ENCODE measurements around the gene NEUROG1. TPM values are rescaled to one million over a fixed set of nuclear protein-coding genes. Genes with fewer than 3 reads are reported as not detected.
"Not testable (repeated sequence)": the region's sequence is repeated elsewhere in the genome, so short reads cannot be mapped to it uniquely, and the experiment has no call there.

NEUROG1 gene
- total RNA-seq, 2 experiments from 2014 or later = not detected

- H3K4me1 Mint-ChIP-seq = peaks cover 13% of the 10 kb centered on the region
- H3K27ac Mint-ChIP-seq = no peak overlapping the region
- no peaks in the 10 kb centered on the region for H3K9me3 Mint-ChIP-seq
- peaks cover 4% of the 10 kb centered on the region for H3K36me3 Mint-ChIP-seq (ENCODE audit: low read depth)
- POLR2A ChIA-PET = no interaction called here
- peak overlapping the region; percentile 57 for H3K4me3 Mint-ChIP-seq
- CTCF ChIA-PET = interaction anchor here (0.8 to 3.4 kb wide), 8 partner anchors 8 to 85 kb away, joined by 3 to 17 read pairs (median 4); no protein-coding TSS in a partner anchor
- no peak for DNase-seq
- peaks cover 88% of the 10 kb centered on the region for H3K27me3 Mint-ChIP-seq
Measured at GRCh38 chr5:135543001-135543484, 7.3 kb upstream of the NEUROG1 start.

DNA sequence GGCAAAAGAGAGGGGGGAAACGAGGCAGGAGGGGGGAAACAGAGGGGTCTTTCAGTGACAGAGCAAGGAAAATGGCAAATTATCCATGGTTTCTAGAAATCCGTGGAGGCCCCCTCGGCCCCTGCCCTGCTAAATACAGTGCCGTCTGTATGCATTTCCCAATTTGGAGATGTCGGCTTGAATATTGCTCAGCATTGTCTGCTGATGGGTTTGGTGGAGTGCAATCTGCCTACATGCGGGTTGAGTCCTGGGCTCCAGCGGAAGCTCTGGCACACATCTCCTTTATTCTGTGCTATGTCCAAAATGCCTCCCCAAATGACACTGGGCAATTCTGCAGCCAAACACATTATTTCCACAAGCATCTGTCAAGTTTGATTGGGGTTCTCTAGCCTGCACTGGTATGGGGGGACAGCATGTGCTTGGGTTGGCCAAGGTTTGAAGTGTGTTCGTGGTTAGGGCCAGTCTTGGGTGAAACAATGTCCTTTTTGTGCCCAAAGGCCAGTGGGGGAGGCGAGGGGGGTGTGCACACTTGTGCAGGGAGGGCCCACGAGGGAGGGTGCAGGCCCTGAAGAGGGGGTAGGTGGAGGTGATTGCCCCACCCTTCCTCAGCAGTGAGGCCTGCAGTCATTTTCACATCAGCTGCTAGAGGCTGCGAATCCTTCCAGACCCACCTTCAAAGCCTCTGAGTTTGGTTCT lies 6.2 kb upstream of the NEUROG1 start:
- no peaks in the 10 kb centered on the region for H3K9me3 Mint-ChIP-seq
- POLR2A ChIA-PET = no interaction called here

GRCh38 chr5:135539430-135540005 lies 3.8 kb upstream of the NEUROG1 start:
- Mint-ChIP-seq H3K27ac (no peak overlapping the region), H3K36me3 (ENCODE audit: low read depth) (peaks cover 4% of the 10 kb centered on the region), H3K9me3 (no peaks in the 10 kb centered on the region), H3K4me1 (peaks cover 19% of the 10 kb centered on the region), H3K4me3 (no peak overlapping the region), H3K27me3 (peaks cover 84% of the 10 kb centered on the region)
- ChIA-PET POLR2A (no interaction called here), CTCF (no interaction called here)
- no peak for DNase-seq

More for the DNA sequence above, 6.2 kb upstream of the NEUROG1 start:
- Mint-ChIP-seq H3K4me3 (no peak overlapping the region), H3K36me3 (ENCODE audit: low read depth) (peaks cover 4% of the 10 kb centered on the region), H3K27me3 (peaks cover 91% of the 10 kb centered on the region), H3K27ac (no peak overlapping the region), H3K4me1 (peaks cover 13% of the 10 kb centered on the region)
- CTCF ChIA-PET = interaction anchor here (1.0 to 3.4 kb wide), 7 partner anchors 18 to 84 kb away, joined by 3 to 17 read pairs (median 4); no protein-coding TSS in a partner anchor
- DNase-seq = no peak

- Mint-ChIP-seq H3K27me3 (peaks cover 88% of the 10 kb centered on the region), H3K4me3 (no peak overlapping the region), H3K9me3 (no peaks in the 10 kb centered on the region), H3K36me3 (ENCODE audit: low read depth) (no peaks in the 10 kb centered on the region), H3K27ac (no peak overlapping the region), H3K4me1 (peaks cover 14% of the 10 kb centered on the region)
- DNase-seq = no peak
- POLR2A ChIA-PET = no interaction called here
- CTCF ChIA-PET = interaction anchor here (2.2 kb wide), 1 partner anchor 13 kb away, joined by 10 read pairs; no protein-coding TSS in a partner anchor
Measured at GRCh38 chr5:135538261-135538660, 2.5 kb upstream of the NEUROG1 start.

GRCh38 chr5:135537745-135538144 lies 2.0 kb upstream of the NEUROG1 start:
- ChIA-PET CTCF (interaction anchor here (1.5 to 2.2 kb wide), 2 partner anchors 13 to 71 kb away, joined by 4 to 10 read pairs; no protein-coding TSS in a partner anchor), POLR2A (no interaction called here)
- H3K4me3 Mint-ChIP-seq = no peak overlapping the region
- peaks cover 88% of the 10 kb centered on the region for H3K27me3 Mint-ChIP-seq
- no peak overlapping the region for H3K27ac Mint-ChIP-seq
- H3K9me3 Mint-ChIP-seq = no peaks in the 10 kb centered on the region
- H3K36me3 Mint-ChIP-seq (ENCODE audit: low read depth) = no peaks in the 10 kb centered on the region
- no peak for DNase-seq
- H3K4me1 Mint-ChIP-seq = peaks cover 9% of the 10 kb centered on the region

GRCh38 chr5:135537271-135537670 lies 1.5 kb upstream of the NEUROG1 start:
- Mint-ChIP-seq H3K36me3 (ENCODE audit: low read depth) (no peaks in the 10 kb centered on the region), H3K4me1 (peaks cover 9% of the 10 kb centered on the region), H3K27ac (no peak overlapping the region), H3K4me3 (no peak overlapping the region), H3K27me3 (peaks cover 87% of the 10 kb centered on the region), H3K9me3 (no peaks in the 10 kb centered on the region)
- ChIA-PET CTCF (interaction anchor here (1.5 to 2.2 kb wide), 2 partner anchors 14 to 71 kb away, joined by 4 to 10 read pairs; no protein-coding TSS in a partner anchor), POLR2A (interaction anchor here (1.2 kb wide), 1 partner anchor 49 kb away, joined by 3 read pairs; no protein-coding TSS in a partner anchor)
- no peak for DNase-seq

DNA sequence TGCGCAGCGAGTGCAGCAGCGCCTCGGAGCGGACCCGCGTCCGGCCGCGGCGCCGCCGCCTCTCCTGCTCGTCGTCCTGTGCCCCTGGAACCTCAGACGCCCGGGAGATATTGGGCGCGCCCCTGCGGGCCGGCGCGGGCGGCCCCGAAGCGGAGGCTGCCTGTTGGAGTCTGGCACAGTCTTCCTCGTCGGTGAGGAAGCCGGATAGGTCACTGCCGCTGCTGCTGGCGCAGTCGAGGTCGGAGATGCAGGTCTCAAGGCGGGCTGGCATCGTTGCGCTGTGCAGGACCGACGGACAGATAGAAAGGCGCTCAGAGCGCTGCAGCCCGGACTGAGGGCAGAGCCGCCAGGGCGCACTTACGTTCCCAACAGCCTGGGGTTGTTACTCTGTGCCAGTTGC lies 344 bp downstream of the NEUROG1 start:
- H3K36me3 Mint-ChIP-seq (ENCODE audit: low read depth) = no peaks in the 10 kb centered on the region
- ChIA-PET POLR2A (no interaction called here), CTCF (no interaction called here)
- H3K4me1 Mint-ChIP-seq = peaks cover 6% of the 10 kb centered on the region
- DNase-seq = no peak
- H3K4me3 Mint-ChIP-seq = no peak overlapping the region
- H3K27me3 Mint-ChIP-seq = peaks cover 81% of the 10 kb centered on the region
- H3K27ac Mint-ChIP-seq = no peak overlapping the region
- no peaks in the 10 kb centered on the region for H3K9me3 Mint-ChIP-seq

DNA sequence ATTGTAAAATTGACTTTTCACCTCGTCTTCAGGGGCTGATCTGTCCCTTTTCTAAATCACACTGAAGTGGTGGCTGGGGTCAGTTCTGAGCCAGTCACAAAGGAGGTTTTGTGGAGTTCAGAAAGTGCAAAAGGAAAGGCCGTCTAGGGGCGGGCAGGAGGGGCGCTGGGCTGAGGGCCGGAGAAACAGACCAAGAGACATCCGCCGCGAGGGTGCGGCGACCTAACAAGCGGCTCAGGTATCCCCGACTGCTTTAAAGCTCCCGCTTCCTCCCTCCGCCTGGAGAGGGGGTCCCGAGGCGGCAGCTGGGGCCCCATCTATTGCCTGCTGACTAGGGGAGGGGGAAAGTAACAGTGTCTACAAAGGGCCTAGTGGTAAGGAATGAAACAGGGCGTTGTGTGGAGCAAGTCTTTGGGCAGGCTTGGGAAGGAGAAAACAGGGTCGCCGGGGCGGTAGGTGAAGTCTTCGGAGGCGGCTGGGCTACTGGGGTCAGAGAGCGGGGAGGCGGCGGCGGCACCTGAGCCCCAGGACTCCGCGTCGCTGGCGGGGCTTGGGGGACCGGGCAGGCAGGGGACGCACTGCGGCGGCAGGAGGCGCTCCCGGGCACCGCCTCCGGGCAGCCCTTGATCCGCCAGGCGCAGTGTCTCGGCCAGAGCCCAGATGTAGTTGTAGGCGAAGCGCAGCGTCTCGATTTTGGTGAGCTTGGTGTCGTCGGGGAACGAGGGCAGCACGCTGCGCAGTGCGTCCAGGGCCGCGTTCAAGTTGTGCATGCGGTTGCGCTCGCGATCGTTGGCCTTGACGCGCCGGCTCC lies 950 bp downstream of the NEUROG1 start:
- Mint-ChIP-seq H3K9me3 (no peaks in the 10 kb centered on the region), H3K4me1 (peaks cover 6% of the 10 kb centered on the region), H3K27me3 (peaks cover 81% of the 10 kb centered on the region), H3K36me3 (ENCODE audit: low read depth) (no peaks in the 10 kb centered on the region), H3K4me3 (no peak overlapping the region), H3K27ac (no peak overlapping the region)
- CTCF ChIA-PET = interaction anchor here (2.1 kb wide), 1 partner anchor 17 kb away, joined by 7 read pairs; no protein-coding TSS in a partner anchor
- DNase-seq = no peak
- POLR2A ChIA-PET = no interaction called here

GRCh38 chr5:135533794-135534193 lies 2.0 kb downstream of the NEUROG1 start:
- peaks cover 6% of the 10 kb centered on the region for H3K4me1 Mint-ChIP-seq
- no peak for DNase-seq
- CTCF ChIA-PET = interaction anchor here (0.8 to 2.1 kb wide), 2 partner anchors 18 to 77 kb away, joined by 3 to 7 read pairs; no protein-coding TSS in a partner anchor
- POLR2A ChIA-PET = no interaction called here
- no peak overlapping the region for H3K27ac Mint-ChIP-seq
- H3K4me3 Mint-ChIP-seq = no peak overlapping the region
- H3K9me3 Mint-ChIP-seq = no peaks in the 10 kb centered on the region
- H3K36me3 Mint-ChIP-seq (ENCODE audit: low read depth) = no peaks in the 10 kb centered on the region
- peaks cover 72% of the 10 kb centered on the region for H3K27me3 Mint-ChIP-seq

- DNase-seq = no peak
- H3K27me3 Mint-ChIP-seq = peaks cover 68% of the 10 kb centered on the region
- no peak overlapping the region for H3K4me3 Mint-ChIP-seq
- ChIA-PET CTCF (interaction anchor here (0.8 to 2.1 kb wide), 2 partner anchors 18 to 76 kb away, joined by 3 to 7 read pairs; no protein-coding TSS in a partner anchor), POLR2A (no interaction called here)
- no peak overlapping the region for H3K27ac Mint-ChIP-seq
- H3K9me3 Mint-ChIP-seq = no peaks in the 10 kb centered on the region
- H3K4me1 Mint-ChIP-seq = peaks cover 6% of the 10 kb centered on the region
- H3K36me3 Mint-ChIP-seq (ENCODE audit: low read depth) = no peaks in the 10 kb centered on the region
Measured at GRCh38 chr5:135533334-135533733, 2.4 kb downstream of the NEUROG1 start.

- DNase-seq; H3K4me3 Mint-ChIP-seq; H3K27ac Mint-ChIP-seq; H3K9me3 Mint-ChIP-seq; H3K36me3 Mint-ChIP-seq (ENCODE audit: low read depth); POLR2A ChIA-PET; H3K4me1 Mint-ChIP-seq: not testable (repeated sequence)
- peaks cover 54% of the 10 kb centered on the region for H3K27me3 Mint-ChIP-seq
- CTCF ChIA-PET = interaction anchor here (1.6 kb wide), 1 partner anchor 63 kb away, joined by 4 read pairs; no protein-coding TSS in a partner anchor
Measured at GRCh38 chr5:135529576-135529975, 6.2 kb downstream of the NEUROG1 start.

GRCh38 chr5:135526924-135527323 lies 8.8 kb downstream of the NEUROG1 start:
- Mint-ChIP-seq H3K4me3 (no peak overlapping the region), H3K36me3 (ENCODE audit: low read depth) (no peaks in the 10 kb centered on the region), H3K4me1 (no peaks in the 10 kb centered on the region), H3K27ac (no peak overlapping the region), H3K27me3 (peaks cover 43% of the 10 kb centered on the region), H3K9me3 (no peaks in the 10 kb centered on the region)
- no peak for DNase-seq
- CTCF ChIA-PET = interaction anchor here (0.6 kb wide), 1 partner anchor 21 kb away, joined by 3 read pairs; no protein-coding TSS in a partner anchor
- POLR2A ChIA-PET = no interaction called here

- ChIA-PET CTCF (interaction anchor here (0.6 kb wide), 1 partner anchor 8 kb away, joined by 4 read pairs; no protein-coding TSS in a partner anchor), POLR2A (no interaction called here)
- Mint-ChIP-seq H3K36me3 (ENCODE audit: low read depth) (no peaks in the 10 kb centered on the region), H3K27me3 (peaks cover 48% of the 10 kb centered on the region), H3K27ac (no peak overlapping the region), H3K4me3 (no peak overlapping the region), H3K4me1 (no peaks in the 10 kb centered on the region), H3K9me3 (no peaks in the 10 kb centered on the region)
- no peak for DNase-seq
Measured at GRCh38 chr5:135521964-135522363, 13.8 kb downstream of the NEUROG1 start.

Measured in activated CD4-positive, alpha-beta memory T cell treated with anti-CD3 and anti-CD28 coated beads, Interleukin-2, amount 10 ng/mL, durations not matched to agents 7 days and 5 days (primary cell).